ENCODE measurements around the gene DTNB.

DNA sequence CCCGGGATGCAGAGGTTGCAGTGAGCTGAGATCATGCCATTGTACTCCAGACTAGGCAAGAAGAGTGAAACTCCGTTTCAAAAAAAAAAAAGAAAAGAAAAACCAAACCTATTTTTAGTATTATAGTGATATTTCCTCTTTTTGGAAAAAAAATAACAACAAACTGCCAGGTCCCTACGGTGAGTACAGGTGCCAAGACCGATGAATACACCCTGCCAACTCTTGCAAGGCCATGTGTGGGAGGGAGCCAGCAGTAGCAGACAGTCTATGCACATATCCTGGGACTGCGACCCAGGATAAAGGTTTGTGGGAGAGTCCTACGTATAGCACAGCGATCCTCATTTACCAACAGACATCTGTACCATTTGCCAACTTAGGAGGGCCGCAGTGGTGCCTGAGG lies 262.1 kb downstream of the DTNB start:
- TF ChIP-seq, protein P1, sequence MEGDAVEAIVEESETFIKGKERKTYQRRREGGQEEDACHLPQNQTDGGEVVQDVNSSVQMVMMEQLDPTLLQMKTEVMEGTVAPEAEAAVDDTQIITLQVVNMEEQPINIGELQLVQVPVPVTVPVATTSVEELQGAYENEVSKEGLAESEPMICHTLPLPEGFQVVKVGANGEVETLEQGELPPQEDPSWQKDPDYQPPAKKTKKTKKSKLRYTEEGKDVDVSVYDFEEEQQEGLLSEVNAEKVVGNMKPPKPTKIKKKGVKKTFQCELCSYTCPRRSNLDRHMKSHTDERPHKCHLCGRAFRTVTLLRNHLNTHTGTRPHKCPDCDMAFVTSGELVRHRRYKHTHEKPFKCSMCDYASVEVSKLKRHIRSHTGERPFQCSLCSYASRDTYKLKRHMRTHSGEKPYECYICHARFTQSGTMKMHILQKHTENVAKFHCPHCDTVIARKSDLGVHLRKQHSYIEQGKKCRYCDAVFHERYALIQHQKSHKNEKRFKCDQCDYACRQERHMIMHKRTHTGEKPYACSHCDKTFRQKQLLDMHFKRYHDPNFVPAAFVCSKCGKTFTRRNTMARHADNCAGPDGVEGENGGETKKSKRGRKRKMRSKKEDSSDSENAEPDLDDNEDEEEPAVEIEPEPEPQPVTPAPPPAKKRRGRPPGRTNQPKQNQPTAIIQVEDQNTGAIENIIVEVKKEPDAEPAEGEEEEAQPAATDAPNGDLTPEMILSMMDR (conservative IDR thresholded peaks at IDR 0.05; ENCODE audit: low read depth, low read length): no peak
- TF ChIP-seq POLR2A (IDR thresholded peaks at IDR 0.05; ENCODE audit: low read depth, low read length) (no peak), RCOR1 (IDR thresholded peaks at IDR 0.05; ENCODE audit: insufficient replicate concordance, low read length) (no peak), CEBPB (IDR thresholded peaks at IDR 0.05; ENCODE audit: low read depth, low read length) (no peak), BHLHE40 (IDR thresholded peaks at IDR 0.05; ENCODE audit: low read depth, low read length) (no peak), RFX5 (IDR thresholded peaks at IDR 0.05; ENCODE audit: low read depth, low read length) (no peak), SMC3 (IDR thresholded peaks at IDR 0.05; ENCODE audit: low read depth, low read length) (no peak)
